Stimulated activated CD4-positive, alpha-beta T cell treated with anti-CD3 and anti-CD28 coated beads, Interleukin-4, amount 100 ng/mL, for 24 hours (primary cell): ENCODE data around the gene MDH1B.

Experiments used
- DNase-seq: peaks from one replicate; pipeline ENCODE4 v3.0.0-alpha.2; 2020

MDH1B gene

GRCh38 chr2:206693399-206694137 is 71.6 kb downstream of the MDH1B start:
- DNase-seq: peak; percentile 52

- no peak for DNase-seq
Observed at GRCh38 chr2:206692971-206693370, 72.2 kb downstream of the MDH1B start.

- no peak for DNase-seq
Observed at GRCh38 chr2:206688990-206689389, 76.1 kb downstream of the MDH1B start.

- DNase-seq: no peak
Observed at GRCh38 chr2:206688453-206688852, 76.7 kb downstream of the MDH1B start.
